Ascending aorta (tissue), 2 donors: ENCODE measurements around the gene TNXB. TPM values are rescaled to one million over a fixed set of nuclear protein-coding genes. Genes with fewer than 3 reads are reported as not detected.

Source experiments
- DNase-seq, 2 donors: peaks; one replicate each; pipeline ENCODE4 v3.0.0-alpha.2; 2019; ENCODE audit warnings: low spot score in 2 of 2
- H3K27ac ChIP-seq, 2 donors: fragments of 200-600 bp; sonication (generic); one replicate each; pipeline ENCODE4 v1.5.1; 2016 to 2017; ENCODE audit warnings: mild to moderate bottlenecking in 1 of 2
- H3K27me3 ChIP-seq: fragments of 200-600 bp; sonication (generic); one replicate; pipeline ENCODE4 v1.5.1; 2017
- H3K36me3 ChIP-seq, 2 donors: fragments of 200-600 bp; sonication (generic); one replicate each; pipeline ENCODE4 v1.5.1; 2016
- H3K4me1 ChIP-seq, 2 donors: fragments of 200-600 bp; sonication (generic); one replicate each; pipeline ENCODE4 v1.5.1; 2016 to 2017; ENCODE audit warnings: mild to moderate bottlenecking in 1 of 2
- H3K4me3 ChIP-seq, 2 donors: fragments of 200-600 bp; sonication (generic); one replicate each; pipeline ENCODE4 v1.5.1; 2016 to 2017; ENCODE audit warnings: mild to moderate bottlenecking in 1 of 2
- H3K9me3 ChIP-seq, 2 donors: fragments of 200-600 bp; sonication (generic); one replicate each; pipeline ENCODE4 v1.5.1; 2016
- CTCF ChIP-seq, 3 experiments: fragments of 200-600 bp in 2 of 3; fragments of 450-650 bp in 1 of 3; sonication (generic) in 2 of 3; IDR thresholded peaks; one replicate each; pipeline ENCODE4 v1.5.1; 2016 to 2019; ENCODE audit warnings: antibody characterized with exemption in 3 of 3, mild to moderate bottlenecking in 1 of 3, moderate library complexity in 1 of 3
- intact Hi-C: fragments of 100-400 bp; cut with DNase I; formaldehyde crosslinking; loops from one replicate; pipeline ENCODE4 v1.15.1; 2023
- total RNA-seq: library from RNA; depleted of rRNA; stranded (reverse); fragments of >200 nt; gene quantifications from one replicate; pipeline ENCODE4 v1.1.0, GENCODE V29; 2016

TNXB gene
- total RNA-seq, 1 donor from 2014 or later: 493 TPM

GRCh38 chr6:32076321-32076809, 32.8 kb downstream of the TNXB start:
- Histone ChIP-seq H3K9me3 (no peaks in the 10 kb centered on the region), H3K27me3 (no peaks in the 10 kb centered on the region), H3K27ac (peak overlapping the region; percentile 38 to 53), H3K4me3 (no peak overlapping the region), H3K4me1 (peaks cover under 1 to 12% of the 10 kb centered on the region in 2 donors), H3K36me3 (peaks cover 0 to 54% of the 10 kb centered on the region in 2 donors)
- DNase-seq: no peak
- TF ChIP-seq CTCF (IDR thresholded peaks at IDR 0.05): no peak
- intact Hi-C loops: no loop called here

- no peak for TF ChIP-seq CTCF (IDR thresholded peaks at IDR 0.05)
- H3K4me3 ChIP-seq: no peak overlapping the region
- intact Hi-C loops: no loop called here
- H3K4me1 ChIP-seq: peaks cover 0 to 8% of the 10 kb centered on the region in 2 donors
- peak overlapping the region; percentile 38 to 53 for H3K27ac ChIP-seq
- H3K27me3 ChIP-seq: no peaks in the 10 kb centered on the region
- peaks cover 0 to 54% of the 10 kb centered on the region in 2 donors for H3K36me3 ChIP-seq
- H3K9me3 ChIP-seq: no peaks in the 10 kb centered on the region
- DNase-seq: no peak
Measured at GRCh38 chr6:32075781-32076180, 33.4 kb downstream of the TNXB start.

- DNase-seq: no peak
- Histone ChIP-seq H3K4me3 (no peak overlapping the region), H3K27ac (peak overlapping the region in 1 of 2 donors; percentile 38), H3K27me3 (no peaks in the 10 kb centered on the region), H3K4me1 (peaks cover 0 to 3% of the 10 kb centered on the region in 2 donors), H3K36me3 (peaks cover 0 to 54% of the 10 kb centered on the region in 2 donors), H3K9me3 (no peaks in the 10 kb centered on the region)
- TF ChIP-seq CTCF (IDR thresholded peaks at IDR 0.05): no peak
- intact Hi-C loops: no loop called here
Measured at GRCh38 chr6:32074996-32075532, 34.1 kb downstream of the TNXB start.

- peaks cover 0 to 3% of the 10 kb centered on the region in 2 donors for H3K4me1 ChIP-seq
- H3K27ac ChIP-seq: peak overlapping the region in 1 of 2 donors; percentile 20
- TF ChIP-seq CTCF (IDR thresholded peaks at IDR 0.05): no peak
- no peak overlapping the region for H3K4me3 ChIP-seq
- no peaks in the 10 kb centered on the region for H3K27me3 ChIP-seq
- no peak for DNase-seq
- H3K9me3 ChIP-seq: no peaks in the 10 kb centered on the region
- intact Hi-C loops: no loop called here
- peaks cover 0 to 56% of the 10 kb centered on the region in 2 donors for H3K36me3 ChIP-seq
Measured at GRCh38 chr6:32073613-32074012, 35.5 kb downstream of the TNXB start.

GRCh38 chr6:32073101-32073500, 36.0 kb downstream of the TNXB start:
- peak overlapping the region in 1 of 2 donors; percentile 20 for H3K27ac ChIP-seq
- no peaks in the 10 kb centered on the region for H3K9me3 ChIP-seq
- H3K4me1 ChIP-seq: peaks cover 0 to 3% of the 10 kb centered on the region in 2 donors
- no peaks in the 10 kb centered on the region for H3K27me3 ChIP-seq
- intact Hi-C loops: no loop called here
- DNase-seq: no peak
- TF ChIP-seq CTCF (IDR thresholded peaks at IDR 0.05): no peak
- H3K4me3 ChIP-seq: no peak overlapping the region
- peaks cover 0 to 57% of the 10 kb centered on the region in 2 donors for H3K36me3 ChIP-seq
